Transverse colon (tissue), 4 donors: ENCODE data around the gene CYP4F12. TPM values are rescaled to one million over a fixed set of nuclear protein-coding genes. Genes with fewer than 3 reads are reported as not detected.

ENCODE experiments used
- DNase-seq: peaks from one replicate; pipeline ENCODE4 v3.0.0-alpha.2; 2019
- H3K27ac ChIP-seq, 4 donors: fragments of 200-600 bp; sonication (generic); 2 replicates each; pipeline ENCODE4 v1.5.1; 2016 to 2018; ENCODE audit warnings: inconsistent platforms in 4 of 4
- H3K27me3 ChIP-seq: fragments of 200-600 bp; sonication (generic); 2 replicates; pipeline ENCODE4 v1.5.1; 2017; ENCODE audit warnings: inconsistent platforms
- H3K36me3 ChIP-seq, 4 donors: fragments of 200-600 bp; sonication (generic); 2 replicates each; pipeline ENCODE4 v1.5.1; 2017 to 2019; ENCODE audit warnings: inconsistent platforms in 4 of 4
- H3K4me1 ChIP-seq, 4 donors: fragments of 200-600 bp; sonication (generic); 2 replicates each; pipeline ENCODE4 v1.5.1; 2017 to 2020; ENCODE audit warnings: inconsistent platforms in 4 of 4
- H3K4me3 ChIP-seq, 4 donors: fragments of 200-600 bp; sonication (generic); 1 replicate in 1 of 4; 2 replicates in 3 of 4; pipeline versions ENCODE4 v1.5.1 to v1.6.1; 2017 to 2019; ENCODE audit warnings: inconsistent platforms in 4 of 4
- H3K9me3 ChIP-seq, 2 donors: fragments of 200-600 bp; sonication (generic); 2 replicates each; pipeline ENCODE4 v1.5.1; 2017 to 2019; ENCODE audit warnings: inconsistent platforms in 2 of 2
- CTCF ChIP-seq, 5 experiments: fragments of 200-600 bp in 3 of 5; fragments of 450-650 bp in 2 of 5; sonication (generic) in 3 of 5; IDR thresholded peaks; 1 replicate in 2 of 5; 2 replicates in 3 of 5; pipeline ENCODE4 v1.5.1; 2016 to 2017; ENCODE audit warnings: antibody characterized with exemption in 5 of 5, inconsistent platforms in 3 of 5, mild to moderate bottlenecking in 2 of 5, moderate library complexity in 1 of 5
- EP300 ChIP-seq: sonication (generic); formaldehyde crosslinking; IDR thresholded peaks from one replicate; pipeline ENCODE4 v1.6.1; 2017; ENCODE audit warnings: antibody characterized with exemption, low read depth
- POLR2A ChIP-seq: fragments of 450-650 bp; IDR thresholded peaks from one replicate; pipeline ENCODE4 v1.6.1; 2016; ENCODE audit warnings: antibody characterized with exemption, mild to moderate bottlenecking, moderate library complexity
- POLR2AphosphoS5 ChIP-seq, 3 donors: sonication (generic); formaldehyde crosslinking; IDR thresholded peaks; one replicate each; pipeline ENCODE4 v1.6.1; 2016; ENCODE audit warnings: antibody characterized with exemption in 3 of 3
- WGBS, 2 donors: methylation state at CpG; one replicate each; pipeline ENCODE4 v1.1.5; 2018; ENCODE audit warnings: low coverage in 1 of 2; 5-methylcytosine and 5-hydroxymethylcytosine counted together
- in situ Hi-C, 4 donors: fragments of 200-750 bp; cut with MboI; loops; one replicate each; pipeline versions ENCODE4 v1.15.0 to v1.15.1; 2017; ENCODE audit warnings: low sequenced_read_pairs in 3 of 4, low pct_ligation_motif_present in 1 of 4, low pct_unique_long_range_greater_than_20kb in 1 of 4
- intact Hi-C: fragments of 100-400 bp; cut with DNase I; formaldehyde crosslinking; loops from one replicate; pipeline ENCODE4 v1.15.1; 2023; ENCODE audit warnings: low total_unique reads
- total RNA-seq, 4 donors: library from RNA; depleted of rRNA; stranded (reverse); fragments of >200 nt; gene quantifications; one replicate each; pipeline ENCODE4 v1.1.0, GENCODE V29; 2016

The CYP4F12 gene
- total RNA-seq, 4 donors from 2014 or later, result 229 to 406 (median 273) TPM

DNA sequence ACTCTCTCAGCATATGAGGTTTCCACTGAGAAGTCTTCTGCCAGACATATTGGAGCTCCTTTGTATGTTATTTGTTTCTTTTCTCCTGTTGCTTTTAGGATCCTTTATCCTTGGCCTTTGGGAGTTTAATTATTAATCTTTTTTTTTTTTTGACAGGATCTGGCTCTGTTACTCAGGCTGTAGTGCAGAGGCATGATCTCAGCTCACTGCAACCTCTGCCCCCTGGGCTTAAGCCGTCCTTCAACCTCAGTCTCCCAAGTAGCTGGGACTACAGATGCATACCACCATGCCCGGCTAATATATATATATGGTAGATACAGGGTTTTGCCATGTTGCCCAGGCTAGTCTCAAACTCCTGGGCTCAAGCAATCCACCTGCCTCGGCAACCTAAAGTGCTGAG, 38.8 kb upstream of the CYP4F12 start:
- peaks cover under 1% of the 10 kb centered on the region for H3K27me3 ChIP-seq
- DNase-seq, result no peak
- WGBS, 2 donors, result 69 to 73% methylated on average over 2 to 3 of the region's 3 CpGs

DNA sequence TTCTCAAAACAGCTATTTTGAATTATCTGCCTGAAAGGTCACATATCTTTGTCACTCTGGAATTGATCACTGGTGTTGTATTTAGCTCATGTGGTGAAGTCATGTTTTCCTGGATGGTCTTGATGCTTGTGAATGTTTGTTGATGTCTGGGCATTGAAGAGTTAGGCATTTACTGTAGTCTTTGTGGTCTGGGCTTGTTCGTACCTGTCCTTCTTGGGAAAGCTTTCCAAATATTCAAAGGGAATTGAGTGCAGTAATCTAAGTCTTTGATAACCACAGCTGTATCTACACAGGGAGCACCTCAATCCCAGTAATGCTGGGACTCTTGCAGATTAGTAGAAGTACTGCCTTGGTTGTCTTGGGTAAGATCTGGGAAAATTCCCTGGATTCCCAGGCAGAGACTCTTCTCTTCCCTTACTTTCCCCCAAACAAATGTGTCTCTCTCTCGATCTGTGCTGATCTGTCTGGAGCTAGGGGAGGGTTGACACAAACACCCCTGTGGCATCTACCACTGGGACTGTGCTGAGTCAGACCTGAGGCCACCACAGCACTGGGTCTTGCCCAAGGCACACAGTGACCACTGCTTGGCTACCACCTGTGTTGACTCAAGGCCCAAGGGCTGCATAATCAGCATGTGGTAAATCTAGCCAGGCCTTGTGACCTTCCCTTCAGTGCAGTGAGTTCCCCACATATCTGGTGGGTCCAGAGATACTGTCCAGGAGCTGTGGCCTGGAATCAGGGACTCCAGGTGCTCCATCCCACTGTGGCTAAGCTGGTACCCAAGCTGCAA, 37.7 kb upstream of the CYP4F12 start:
- Histone ChIP-seq H3K9me3 (no peaks in the 10 kb centered on the region), H3K4me3 (no peak overlapping the region), H3K4me1 (peaks cover 0 to 4% (median 4%) of the 10 kb centered on the region in 4 donors), H3K36me3 (no peaks in the 10 kb centered on the region), H3K27me3 (no peaks in the 10 kb centered on the region), H3K27ac (no peak overlapping the region)
- WGBS, 2 donors, result 39 to 82% methylated on average over 2 of the region's 2 CpGs
- in situ Hi-C loops, result loop anchor here (25.0 kb wide), 2 partner anchors 177 to 552 kb away; partner anchors contain the start of genes AP1M1 (in 3 of the 4), FAM32A (in 3 of the 4) and OR10H1 (in 2 of the 4)
- intact Hi-C loops, result loop anchor here (10.0 kb wide), 1 partner anchor 240 kb away; no protein-coding TSS in a partner anchor
- DNase-seq, result no peak
- TF ChIP-seq POLR2A, result no peak
- no peak for TF ChIP-seq EP300
- no peak for TF ChIP-seq CTCF (IDR thresholded peaks at IDR 0.05)
- no peak for TF ChIP-seq POLR2AphosphoS5 (IDR thresholded peaks at IDR 0.05)

More for the DNA sequence above, 38.8 kb upstream of the CYP4F12 start:
- Histone ChIP-seq H3K4me1 (peaks cover 0 to under 1% (median 0%) of the 10 kb centered on the region in 4 donors), H3K4me3 (no peak overlapping the region), H3K9me3 (no peaks in the 10 kb centered on the region), H3K27ac (no peak overlapping the region), H3K36me3 (no peaks in the 10 kb centered on the region)
- intact Hi-C loops (loop anchor here (10.0 kb wide), 1 partner anchor 241 kb away; no protein-coding TSS in a partner anchor), in situ Hi-C loops (loop anchor here (25.0 kb wide), 2 partner anchors 178 to 553 kb away; partner anchors contain the start of genes AP1M1 (in 3 of the 4), FAM32A (in 3 of the 4) and OR10H1 (in 2 of the 4))
- TF ChIP-seq EP300 (no peak), POLR2A (no peak), POLR2AphosphoS5 (IDR thresholded peaks at IDR 0.05) (no peak), CTCF (IDR thresholded peaks at IDR 0.05) (no peak)

DNA sequence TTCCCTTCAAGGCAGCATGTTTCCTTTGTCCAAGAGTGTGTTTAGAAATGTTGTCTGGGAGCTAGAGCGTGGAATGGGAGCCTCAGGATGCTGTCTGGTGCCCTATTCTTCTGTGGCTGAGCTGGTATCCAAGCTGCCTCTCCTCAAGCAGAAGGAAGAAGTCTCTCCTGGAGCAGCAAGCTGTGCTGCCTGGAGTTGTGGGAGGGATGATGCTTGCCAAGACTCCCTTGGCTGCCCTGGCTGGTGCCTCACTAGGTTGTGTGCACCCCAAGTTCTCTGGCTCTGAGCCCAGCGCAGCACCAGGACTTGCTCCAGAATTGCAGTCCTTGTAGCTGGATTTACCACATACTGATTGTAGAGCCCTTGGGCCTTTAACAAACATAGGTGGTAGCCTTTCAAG, 36.9 kb upstream of the CYP4F12 start:
- no peak overlapping the region for H3K4me3 ChIP-seq
- no peak for TF ChIP-seq POLR2A
- TF ChIP-seq CTCF (IDR thresholded peaks at IDR 0.05), result no peak
- TF ChIP-seq POLR2AphosphoS5 (IDR thresholded peaks at IDR 0.05), result no peak
- TF ChIP-seq EP300, result no peak

DNA sequence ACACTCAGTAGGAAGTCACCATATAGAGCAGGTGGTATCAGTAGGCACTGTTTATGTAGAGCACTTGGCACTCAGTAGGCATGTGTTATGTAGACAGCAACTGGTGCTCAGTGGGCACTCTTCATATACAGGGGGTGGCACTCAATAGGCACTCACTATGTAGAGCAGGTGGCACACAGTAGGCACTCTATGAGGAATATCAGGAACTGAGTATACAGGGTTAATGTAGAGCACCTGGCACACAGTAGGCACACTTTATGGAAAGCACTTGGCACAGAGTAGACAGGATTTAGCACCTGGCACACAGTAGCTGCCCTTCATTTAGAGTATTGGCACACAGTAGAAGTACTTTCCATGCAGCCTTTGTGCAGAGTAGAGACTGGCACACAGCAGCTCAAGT, 33.3 kb upstream of the CYP4F12 start:
- Histone ChIP-seq H3K4me3 (no peak overlapping the region), H3K4me1 (peaks cover 0 to 26% (median 20%) of the 10 kb centered on the region in 4 donors), H3K27me3 (no peaks in the 10 kb centered on the region), H3K9me3 (no peaks in the 10 kb centered on the region), H3K27ac (peak overlapping the region; percentile 83 to 88 (median 88)), H3K36me3 (no peaks in the 10 kb centered on the region)
- in situ Hi-C loops, result loop anchor here (25.0 kb wide), 2 partner anchors 173 to 548 kb away; partner anchors contain the start of genes AP1M1 (in 3 of the 4), FAM32A (in 3 of the 4) and OR10H1 (in 2 of the 4)
- DNase-seq, result no peak
- intact Hi-C loops, result loop anchor here (10.0 kb wide), 1 partner anchor 235 kb away; no protein-coding TSS in a partner anchor
- TF ChIP-seq POLR2AphosphoS5 (IDR thresholded peaks at IDR 0.05) (no peak), CTCF (IDR thresholded peaks at IDR 0.05) (no peak), EP300 (no peak)

More for the DNA sequence above, 36.9 kb upstream of the CYP4F12 start:
- Histone ChIP-seq H3K27me3 (no peaks in the 10 kb centered on the region), H3K9me3 (no peaks in the 10 kb centered on the region), H3K4me1 (peaks cover 0 to 13% (median 10%) of the 10 kb centered on the region in 4 donors), H3K36me3 (no peaks in the 10 kb centered on the region), H3K27ac (no peak overlapping the region)
- intact Hi-C loops, result loop anchor here (10.0 kb wide), 1 partner anchor 239 kb away; no protein-coding TSS in a partner anchor
- no peak for DNase-seq
- WGBS, 2 donors, result 82% methylated on average over 2 of the region's 2 CpGs; no CpG with 5 or more reads in 1 of the 2 donors
- in situ Hi-C loops, result loop anchor here (25.0 kb wide), 2 partner anchors 176 to 551 kb away; partner anchors contain the start of genes AP1M1 (in 3 of the 4), FAM32A (in 3 of the 4) and OR10H1 (in 2 of the 4)
